ENCODE results near the gene PFDN4. TPM values are rescaled to one million over a fixed set of nuclear protein-coding genes. Genes with fewer than 3 reads are reported as not detected.

PFDN4 gene
- 10 to 100 TPM; 53.0 to 70.8 (median 63.9) TPM for polyA plus RNA-seq (ENCODE audit: insufficient read length in 10 of 10)
- long read RNA-seq, donor 1, transcript PFDN4-201 (4 exons, 1,462 nt): major isoform, 44 of 54 reads
- long read RNA-seq, donor 1, partial matches to known transcripts: 10 of 54 reads
- long read RNA-seq, donor 1, other reads (novel, unspliced or antisense): 0 of 54 reads
- long read RNA-seq, donor 2, transcript PFDN4-201 (4 exons, 1,462 nt): major isoform, 43 of 66 reads
- long read RNA-seq, donor 2, partial matches to known transcripts: 13 of 66 reads
- long read RNA-seq, donor 2, other reads (novel, unspliced or antisense): 10 of 66 reads
- long read RNA-seq, donor 3: 0 reads
- long read RNA-seq, donor 4, transcript PFDN4-201 (4 exons, 1,462 nt): major isoform, 24 of 25 reads
- long read RNA-seq, donor 4, partial matches to known transcripts: 0 of 25 reads
- long read RNA-seq, donor 4, other reads (novel, unspliced or antisense): 0 of 25 reads
- long read RNA-seq, donor 5, transcript PFDN4-201 (4 exons, 1,462 nt): major isoform, 65 of 71 reads
- long read RNA-seq, donor 5, partial matches to known transcripts: 5 of 71 reads
- long read RNA-seq, donor 5, other reads (novel, unspliced or antisense): 0 of 71 reads
- long read RNA-seq, donor 6, transcript PFDN4-201 (4 exons, 1,462 nt): major isoform, 30 of 41 reads
- long read RNA-seq, donor 6, partial matches to known transcripts: 11 of 41 reads
- long read RNA-seq, donor 6, other reads (novel, unspliced or antisense): 0 of 41 reads
- long read RNA-seq, donor 7, transcript PFDN4-201 (4 exons, 1,462 nt): major isoform, 23 of 45 reads
- long read RNA-seq, donor 7, partial matches to known transcripts: 7 of 45 reads
- long read RNA-seq, donor 7, other reads (novel, unspliced or antisense): 15 of 45 reads
- long read RNA-seq, donor 8, transcript PFDN4-201 (4 exons, 1,462 nt): major isoform, 24 of 37 reads
- long read RNA-seq, donor 8, partial matches to known transcripts: 5 of 37 reads
- long read RNA-seq, donor 8, other reads (novel, unspliced or antisense): 8 of 37 reads
- long read RNA-seq, donor 9, transcript PFDN4-201 (4 exons, 1,462 nt): major isoform, 6 of 6 reads
- long read RNA-seq, donor 9, partial matches to known transcripts: 0 of 6 reads
- long read RNA-seq, donor 9, other reads (novel, unspliced or antisense): 0 of 6 reads

DNA sequence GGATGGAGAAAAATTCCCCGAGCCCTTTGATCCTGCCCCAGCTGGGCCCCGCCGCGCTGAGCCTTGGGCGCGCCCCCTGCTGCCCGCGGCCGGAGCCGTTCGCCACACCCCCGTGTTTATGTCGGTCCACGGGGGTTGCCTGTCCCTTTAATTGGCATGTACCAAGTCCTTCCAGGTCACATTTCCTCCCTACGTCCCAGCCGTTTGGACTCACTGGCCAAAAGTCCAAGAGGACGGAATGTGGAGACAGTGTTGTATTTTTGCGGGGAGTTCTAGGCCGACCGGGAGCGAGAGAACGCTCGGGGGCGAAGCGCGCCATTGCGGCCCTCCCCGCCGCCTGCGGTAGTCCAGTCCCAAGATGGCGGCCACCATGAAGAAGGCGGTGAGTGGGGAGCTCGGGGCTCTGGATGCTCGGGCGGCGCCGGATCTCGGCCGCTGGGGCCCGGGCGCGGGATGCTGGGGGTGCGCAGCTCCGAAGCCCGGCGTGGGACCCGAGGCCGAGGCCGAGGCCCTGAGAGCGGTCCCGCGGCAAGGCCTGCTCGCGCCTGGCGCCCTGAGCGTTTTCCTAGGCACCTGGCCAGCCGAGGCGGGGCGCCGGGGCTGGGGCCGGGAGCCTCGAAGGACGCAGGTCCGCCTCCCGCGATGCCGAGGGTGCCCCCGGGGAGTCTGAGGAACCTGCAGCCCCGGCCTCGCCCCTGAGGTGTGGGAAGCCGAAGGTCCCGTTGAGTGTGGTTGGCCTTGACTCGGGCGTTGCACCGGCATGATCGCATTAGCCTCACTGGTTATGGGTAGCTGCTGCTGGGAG is at the start of gene PFDN4:
TSS of gene PFDN4 (plus strand) at position 345 of the 805 bp plus-strand sequence. CDS start at position 359, 14 bp downstream.
- DNase-seq: peak; percentile 83 to 97 (median 90)

- DNase-seq: no peak
These were observed 49.7 kb upstream of the PFDN4 start for GRCh38 chr20:54158226-54158625.

- DNase-seq: no peak
These were observed 49.0 kb upstream of the PFDN4 start for GRCh38 chr20:54158856-54159418.

DNA sequence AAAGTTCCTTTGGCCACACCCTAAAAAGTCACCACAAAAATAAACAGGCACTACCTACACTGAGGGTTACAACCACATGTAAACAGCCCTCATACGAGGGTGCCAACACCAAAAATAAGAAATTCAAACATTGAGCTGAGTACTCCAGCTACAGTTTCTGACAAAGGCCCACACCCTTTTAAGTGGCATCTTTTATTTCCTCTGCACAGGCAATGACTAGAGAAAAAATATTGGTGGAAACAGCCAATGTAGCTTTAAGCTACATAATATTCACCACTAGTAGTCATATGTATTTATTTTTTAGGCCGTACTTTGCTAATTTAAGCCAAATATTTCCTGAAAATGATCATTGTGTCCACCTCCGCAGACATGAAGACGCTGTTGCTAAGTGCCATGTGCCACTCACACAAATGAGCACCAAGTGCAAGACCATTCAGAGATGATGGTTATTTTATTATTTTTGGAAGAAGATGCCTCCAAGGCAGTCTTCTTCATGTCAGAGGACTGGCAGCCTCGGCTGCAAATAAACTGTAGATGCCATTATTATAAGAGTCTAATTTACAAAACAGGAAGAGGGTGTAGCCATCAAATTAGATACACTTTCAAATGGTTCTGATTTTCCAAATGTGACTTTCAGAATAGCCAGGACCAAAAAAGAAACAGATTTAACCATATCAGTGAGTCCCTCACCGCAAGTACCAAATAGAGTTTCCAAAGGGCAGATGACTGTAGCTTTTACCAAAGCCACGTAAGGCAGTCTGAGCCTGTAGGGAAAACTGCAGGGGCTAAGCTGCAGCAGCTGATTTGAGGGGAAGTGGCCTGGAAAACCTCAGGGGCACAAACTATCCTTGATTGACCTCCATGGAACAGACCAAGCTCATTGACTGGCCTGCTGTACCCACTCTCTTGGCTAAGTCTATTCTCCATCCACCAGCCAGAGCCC is 47.6 kb upstream of the PFDN4 start:
- DNase-seq: no peak

GRCh38 chr20:54161008-54161820 is 46.7 kb upstream of the PFDN4 start:
- no peak for DNase-seq

GRCh38 chr20:54161821-54162149 is 46.1 kb upstream of the PFDN4 start:
- no peak for DNase-seq

- no peak for DNase-seq
These were observed 45.4 kb upstream of the PFDN4 start for GRCh38 chr20:54162378-54163009.

DNA sequence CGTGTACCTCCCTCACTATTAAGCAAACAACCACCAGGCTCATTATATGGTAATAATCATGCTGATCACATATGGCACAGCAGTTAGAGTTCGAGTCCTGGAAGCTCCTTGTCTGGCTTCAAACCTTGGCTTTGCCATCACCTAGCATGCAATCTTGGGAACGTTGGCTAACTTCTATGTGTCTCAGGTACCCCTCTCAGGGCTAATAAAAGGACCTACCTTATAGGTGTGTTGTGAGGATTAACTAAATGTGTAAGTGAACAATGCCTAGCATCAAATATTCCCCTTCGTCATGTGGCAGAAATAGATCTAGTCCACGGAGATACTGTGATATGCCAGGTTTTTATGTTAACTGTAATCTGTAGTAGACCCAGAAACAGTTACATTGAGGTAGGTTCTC is 44.5 kb upstream of the PFDN4 start:
- no peak for DNase-seq

- no peak for DNase-seq
These were observed 42.9 kb upstream of the PFDN4 start for GRCh38 chr20:54165014-54165413.

- DNase-seq: no peak
These were observed 42.1 kb upstream of the PFDN4 start for GRCh38 chr20:54165803-54166202.

GRCh38 chr20:54166987-54167662 is 40.8 kb upstream of the PFDN4 start:
- no peak for DNase-seq

- no peak for DNase-seq
These were observed 39.7 kb upstream of the PFDN4 start for GRCh38 chr20:54167909-54168872.

DNA sequence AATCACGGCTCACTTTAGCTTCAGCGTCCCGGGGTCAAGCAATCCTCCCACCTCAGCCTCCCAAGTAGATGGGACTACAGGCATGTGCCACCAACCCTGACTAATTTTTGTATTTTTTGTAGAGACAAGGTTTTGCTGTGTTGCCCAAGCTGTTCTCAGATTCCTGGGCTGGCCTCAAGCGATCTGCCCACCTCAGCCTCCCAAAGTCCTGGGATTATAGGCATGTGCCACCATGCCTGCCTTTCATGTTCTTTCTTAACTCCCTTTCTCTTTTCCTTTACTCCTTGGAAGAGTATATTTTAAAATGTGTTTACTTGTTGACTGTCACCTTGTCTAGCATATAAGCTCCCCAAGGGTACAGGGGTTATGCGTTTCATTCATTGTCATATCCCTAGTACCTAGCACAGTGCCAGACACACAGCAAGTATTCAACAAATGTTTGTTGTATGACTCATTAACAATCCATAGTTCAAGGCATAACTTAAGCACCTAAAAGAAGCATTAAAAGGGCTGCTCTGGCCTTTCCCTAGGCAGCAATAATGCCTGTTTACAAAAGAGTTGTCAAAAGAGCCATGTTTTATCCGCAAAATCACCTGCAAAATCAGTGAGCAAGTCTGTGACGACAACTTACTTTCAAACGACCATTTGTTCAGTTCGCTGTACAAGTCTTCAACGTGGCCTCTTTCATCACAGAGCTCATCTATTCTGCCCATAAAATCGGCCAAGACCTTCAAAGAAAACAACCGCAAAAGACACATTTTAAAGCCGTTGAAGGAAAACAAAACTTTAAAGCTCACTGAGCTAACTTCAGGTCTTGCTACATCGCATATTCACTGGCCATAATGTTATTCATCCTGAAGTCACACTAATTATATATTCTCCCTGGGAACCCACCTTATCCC is 38.7 kb upstream of the PFDN4 start:
- DNase-seq: no peak

DNA sequence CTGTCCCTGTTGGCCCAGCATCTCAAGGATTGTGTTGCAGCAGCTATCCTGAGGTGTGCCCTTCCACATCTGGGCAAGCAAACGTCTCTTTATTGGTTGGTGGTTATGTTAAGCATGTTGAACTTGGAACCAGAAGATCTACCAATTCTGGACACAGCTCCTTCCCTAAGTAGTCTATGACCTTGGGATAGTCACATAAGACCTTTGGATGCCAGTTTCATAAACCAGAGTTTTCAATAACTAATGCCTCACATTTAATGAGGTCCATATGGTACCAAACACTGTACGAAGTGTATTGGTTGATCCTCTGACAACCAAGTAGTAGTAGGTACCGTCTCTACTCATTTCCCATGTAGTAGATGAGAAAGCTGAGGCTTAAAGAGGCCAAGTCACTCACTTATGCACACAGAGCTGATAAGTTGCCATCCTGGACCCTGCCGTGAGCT is 37.8 kb upstream of the PFDN4 start:
- no peak for DNase-seq

DNA sequence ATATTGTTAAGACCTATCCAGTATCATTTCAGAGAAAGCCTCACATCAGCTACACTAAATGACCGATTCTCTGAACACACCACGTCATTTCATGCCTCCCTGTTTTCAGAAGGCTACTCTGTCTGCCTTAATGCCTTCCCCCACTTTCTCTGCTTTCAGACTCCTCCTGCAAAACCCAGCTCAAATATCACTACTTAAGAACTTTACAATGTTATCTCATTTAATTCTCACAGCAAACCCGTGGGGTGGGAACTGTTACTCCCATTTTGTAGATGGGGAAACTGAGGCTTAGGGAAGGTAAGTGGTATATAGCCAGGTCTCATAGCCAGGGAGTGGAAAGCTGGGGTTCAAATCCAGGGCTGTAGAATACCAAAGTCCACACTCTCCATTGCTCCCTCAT is 36.9 kb upstream of the PFDN4 start:
- no peak for DNase-seq

- peak in 1 of 3 donors; percentile 45 for DNase-seq
These were observed 35.4 kb upstream of the PFDN4 start for GRCh38 chr20:54172532-54172855.
